Prostate gland (tissue), 2 donors: ENCODE results near the gene POLR2F.

ENCODE experiments used
- CTCF ChIP-seq, 4 experiments: fragments of 200-600 bp in 2 of 4; fragments of 450-650 bp in 2 of 4; sonication (generic) in 2 of 4; IDR thresholded peaks; 1 replicate in 3 of 4; 2 replicates in 1 of 4; pipeline ENCODE4 v1.5.1; 2016 to 2019; ENCODE audit warnings: antibody characterized with exemption in 4 of 4, mild to moderate bottlenecking in 2 of 4, moderate library complexity in 2 of 4
- POLR2A ChIP-seq: fragments of 450-650 bp; IDR thresholded peaks from one replicate; pipeline ENCODE4 v1.6.1; 2016; ENCODE audit warnings: antibody characterized with exemption, mild to moderate bottlenecking

GRCh38 chr22:38014083-38014482 lies 60.6 kb downstream of the POLR2F start:
- TF ChIP-seq POLR2A = no peak
- TF ChIP-seq CTCF (IDR thresholded peaks at IDR 0.05) = no peak
